Activated CD8-positive, alpha-beta memory T cell treated with anti-CD3 and anti-CD28 coated beads, Interleukin-2, amount 50 U/mL, for 48 hours (primary cell): ENCODE data around the gene MAP2K5.

Source experiments
- DNase-seq: peaks from one replicate; pipeline ENCODE4 v3.0.0-alpha.2; 2020

Gene MAP2K5

DNA sequence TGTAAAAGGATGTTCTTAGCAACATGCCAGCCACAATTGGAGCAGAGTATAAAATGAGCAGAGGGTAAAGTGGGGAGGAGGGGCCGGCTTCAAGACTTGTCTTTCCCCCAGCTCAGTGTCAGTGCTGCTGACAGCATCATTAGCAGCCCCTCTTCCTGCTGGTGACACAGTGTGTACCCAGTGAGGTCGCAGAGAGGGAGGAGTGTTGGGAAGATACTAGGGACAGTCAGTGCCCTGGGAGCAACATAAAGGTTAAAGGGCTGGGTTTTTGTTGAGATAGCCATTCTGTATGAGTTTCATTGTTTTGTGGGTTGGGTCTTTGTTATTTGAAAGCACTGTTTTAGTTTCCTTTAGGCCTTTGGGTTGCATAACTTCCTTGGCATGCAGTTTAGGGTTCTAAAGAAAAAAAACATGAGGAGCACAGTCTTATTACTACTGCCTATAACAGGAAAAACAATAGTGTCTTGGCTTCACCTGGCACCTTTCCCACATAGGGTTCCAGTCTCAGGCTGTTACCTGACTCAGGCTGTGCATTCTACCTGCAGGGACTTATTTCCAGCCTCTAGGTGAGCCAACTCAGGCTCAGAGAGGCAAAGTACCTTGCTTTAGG is 188.7 kb downstream of the MAP2K5 start:
- DNase-seq: no peak

DNA sequence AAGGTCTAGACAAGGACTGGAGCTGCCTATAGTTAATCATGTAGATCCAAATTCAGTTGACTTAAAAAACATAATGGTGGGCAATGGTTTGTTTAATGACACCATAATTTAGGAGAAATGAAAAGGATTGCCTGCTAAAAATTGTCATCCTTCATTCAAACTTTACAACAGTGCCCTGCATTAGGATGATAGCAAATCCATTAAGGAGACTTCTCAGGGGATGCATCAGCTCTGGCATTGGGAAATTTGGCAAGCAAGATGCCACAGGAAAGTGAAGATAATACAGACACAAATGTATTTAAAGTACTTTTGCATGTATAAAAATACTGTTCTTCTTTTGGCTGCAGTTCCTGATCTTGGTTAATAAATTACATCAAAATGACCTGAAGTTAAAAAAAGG is 189.7 kb downstream of the MAP2K5 start:
- no peak for DNase-seq

DNA sequence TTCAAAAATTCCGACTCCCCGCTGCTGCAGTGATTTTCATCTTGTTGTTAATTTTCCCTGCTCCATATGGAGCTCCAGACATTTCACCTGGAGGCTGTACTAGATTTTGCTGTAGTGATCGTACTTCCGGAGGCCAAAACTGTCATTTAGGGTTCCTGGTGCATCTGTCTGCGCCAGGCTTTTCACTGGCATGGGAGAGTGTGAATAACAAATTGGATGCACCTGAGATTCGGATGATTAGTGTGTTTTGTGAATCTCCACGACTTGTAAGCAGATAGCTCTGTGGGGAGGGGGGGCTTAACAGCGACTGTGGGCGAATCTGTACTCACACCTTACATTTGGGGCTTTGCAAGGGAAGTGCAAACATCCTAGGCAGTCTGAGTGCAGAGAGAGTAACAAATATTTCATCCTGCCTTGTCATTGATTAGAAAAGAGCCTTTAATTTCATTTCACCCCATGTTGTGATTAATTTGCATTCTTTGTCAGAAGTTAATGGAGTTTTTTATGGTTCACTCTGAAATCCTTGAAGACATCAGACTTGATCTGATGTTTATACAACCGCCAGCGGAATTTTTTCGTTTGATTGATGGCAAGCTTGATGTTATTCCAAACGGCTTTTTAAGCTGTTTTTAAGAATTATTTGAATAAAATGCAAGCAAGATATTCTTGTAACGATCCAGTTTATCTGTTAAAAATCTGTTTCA is 190.3 kb downstream of the MAP2K5 start:
- DNase-seq: no peak

DNA sequence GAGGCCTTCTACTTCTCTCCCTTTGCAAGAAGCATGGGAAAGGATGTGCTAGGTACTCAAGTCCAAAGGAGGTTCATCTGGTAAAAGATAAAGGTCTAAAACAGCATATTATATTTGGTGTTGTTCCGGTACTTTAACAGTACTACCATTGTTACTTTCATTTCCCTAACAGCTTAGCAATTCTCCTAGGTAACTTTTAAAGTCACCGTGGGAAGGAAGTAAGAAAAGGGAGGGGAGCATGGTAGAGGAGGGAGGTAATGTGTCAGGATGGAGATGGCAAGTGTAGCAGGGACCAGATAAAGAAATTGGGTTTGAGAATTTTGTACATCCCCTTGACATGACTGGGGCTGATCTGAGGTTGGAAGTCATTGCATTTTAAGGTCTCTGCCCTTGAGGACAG is 193.4 kb downstream of the MAP2K5 start:
- no peak for DNase-seq

DNA sequence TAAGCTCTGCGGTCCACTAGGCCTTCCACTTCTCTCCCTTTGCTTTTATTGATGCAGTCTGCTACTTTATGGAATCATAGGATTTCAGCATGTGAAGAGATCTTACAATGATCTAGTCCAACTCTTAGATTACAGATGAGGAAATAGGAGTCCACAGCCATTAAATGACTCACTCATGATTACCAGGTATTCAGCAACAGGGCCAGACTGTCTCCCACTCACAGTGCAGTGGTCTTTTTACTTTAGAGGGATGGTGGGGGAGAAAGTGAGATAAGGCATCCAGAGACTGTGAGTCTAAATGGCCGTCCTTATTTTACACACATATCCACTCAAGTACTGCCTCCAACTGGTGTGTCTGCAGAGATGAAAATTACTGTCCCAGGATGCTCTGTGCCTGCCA is 194.3 kb downstream of the MAP2K5 start:
- DNase-seq: no peak

DNA sequence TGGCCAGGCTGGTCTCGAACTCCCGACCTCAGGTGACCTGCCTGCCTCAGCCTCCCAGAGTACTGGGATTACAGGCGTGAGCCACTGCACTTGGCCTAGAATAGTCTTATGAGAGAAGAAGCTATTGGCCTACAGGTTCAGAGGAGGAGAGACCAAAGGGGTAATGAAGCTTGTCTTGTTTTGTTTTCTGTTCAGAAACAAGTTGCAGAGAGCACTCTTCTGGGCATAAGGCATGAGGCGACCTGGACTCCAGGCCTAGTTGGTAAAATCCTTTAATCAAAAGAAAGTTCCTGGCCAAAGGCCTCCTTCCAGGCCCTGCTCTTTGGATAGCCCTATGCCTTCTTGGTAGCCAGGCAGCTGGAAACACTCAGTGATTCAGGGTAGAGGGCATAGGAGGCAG is 195.6 kb downstream of the MAP2K5 start:
- DNase-seq: no peak

DNA sequence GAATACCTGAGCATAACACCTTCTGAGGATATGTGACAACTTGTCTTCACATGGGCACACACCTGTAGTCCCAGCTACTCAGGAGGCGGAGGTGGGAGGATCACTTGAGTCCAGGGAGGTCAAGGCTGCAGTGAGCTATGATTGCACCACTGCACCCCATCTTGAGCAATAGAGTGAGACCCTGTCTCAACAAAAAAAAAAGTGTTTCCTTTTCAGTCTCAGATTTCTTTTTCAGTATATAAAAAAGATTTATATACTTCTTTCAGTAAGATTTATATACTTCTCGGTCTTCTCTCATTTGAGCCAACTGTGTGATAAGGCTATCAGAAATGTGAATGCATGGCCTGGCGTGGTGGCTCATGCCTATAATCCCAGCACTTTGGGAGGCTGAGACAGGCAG is 197.9 kb downstream of the MAP2K5 start:
- DNase-seq: no peak

DNA sequence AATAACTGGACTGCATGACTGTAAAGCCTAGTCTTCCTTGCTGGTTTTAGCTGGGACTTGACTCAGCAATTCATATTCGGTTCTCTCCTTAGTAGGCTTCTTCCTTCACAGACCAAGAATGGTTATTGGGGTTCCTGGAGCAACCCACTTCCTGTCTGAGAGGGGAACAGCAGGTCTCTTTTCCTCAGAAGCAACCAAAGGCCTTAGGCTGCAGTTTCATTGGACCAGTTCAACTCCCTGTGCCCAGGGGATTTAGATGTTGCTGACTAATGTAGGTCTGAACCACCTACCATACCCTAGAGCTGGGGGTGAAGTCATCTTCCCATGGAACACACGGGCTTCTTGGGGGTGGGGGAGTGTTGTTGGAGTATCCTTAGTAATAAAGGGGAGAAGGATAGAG is 198.8 kb downstream of the MAP2K5 start:
- no peak for DNase-seq

DNA sequence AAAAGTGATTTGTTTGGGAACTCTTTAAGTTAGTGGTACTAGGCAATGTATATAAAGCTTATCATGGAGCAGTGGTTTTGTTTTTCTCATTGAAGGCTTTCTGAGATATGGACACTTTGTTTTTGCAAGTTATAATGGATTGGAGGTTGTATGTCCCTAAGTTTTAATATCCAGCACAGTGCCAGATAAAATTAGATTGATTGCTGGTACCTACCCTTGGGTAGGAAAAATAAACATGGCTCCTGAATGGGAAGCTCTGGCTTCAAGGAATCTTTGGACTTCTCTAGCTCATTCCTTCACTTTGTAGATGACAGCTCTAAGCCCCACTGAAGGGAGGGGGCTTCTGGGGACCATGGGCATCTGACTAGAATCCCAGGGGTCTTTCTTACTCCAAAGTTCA is 201.1 kb downstream of the MAP2K5 start:
- no peak for DNase-seq

DNA sequence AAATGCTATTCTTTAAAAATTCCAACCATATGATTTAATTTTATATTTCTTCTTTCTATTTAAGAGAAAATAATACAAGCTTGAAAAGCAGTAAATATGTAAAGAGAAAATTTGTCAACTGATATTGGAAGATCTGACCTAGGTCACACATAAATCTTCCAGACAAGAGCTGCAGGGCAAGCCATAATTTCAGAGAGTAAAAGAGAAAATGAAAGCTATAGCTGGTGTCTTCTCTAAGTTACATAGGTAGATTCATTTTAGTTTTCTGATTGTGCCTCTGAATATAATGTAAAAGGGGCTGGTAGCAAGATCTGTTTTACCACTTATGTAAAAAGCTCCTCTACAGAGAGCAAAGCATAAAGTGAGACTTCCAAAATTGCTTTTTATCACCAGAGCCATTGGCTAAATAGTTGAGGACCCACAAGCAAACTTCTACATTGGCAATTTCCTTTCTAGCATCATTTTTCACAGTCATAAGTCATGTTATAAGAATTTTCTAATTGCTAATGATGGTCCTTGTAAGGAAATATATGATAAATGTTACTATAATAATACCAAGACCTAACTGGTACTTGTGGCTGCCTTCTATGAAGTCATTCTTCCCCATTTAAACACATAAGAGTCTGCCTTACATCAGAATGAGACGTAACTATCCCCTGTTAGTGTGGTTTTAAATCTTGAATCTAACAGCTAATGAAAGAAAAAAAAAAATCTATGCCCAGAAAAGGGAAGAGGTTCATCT is 202.0 kb downstream of the MAP2K5 start:
- DNase-seq: no peak

DNA sequence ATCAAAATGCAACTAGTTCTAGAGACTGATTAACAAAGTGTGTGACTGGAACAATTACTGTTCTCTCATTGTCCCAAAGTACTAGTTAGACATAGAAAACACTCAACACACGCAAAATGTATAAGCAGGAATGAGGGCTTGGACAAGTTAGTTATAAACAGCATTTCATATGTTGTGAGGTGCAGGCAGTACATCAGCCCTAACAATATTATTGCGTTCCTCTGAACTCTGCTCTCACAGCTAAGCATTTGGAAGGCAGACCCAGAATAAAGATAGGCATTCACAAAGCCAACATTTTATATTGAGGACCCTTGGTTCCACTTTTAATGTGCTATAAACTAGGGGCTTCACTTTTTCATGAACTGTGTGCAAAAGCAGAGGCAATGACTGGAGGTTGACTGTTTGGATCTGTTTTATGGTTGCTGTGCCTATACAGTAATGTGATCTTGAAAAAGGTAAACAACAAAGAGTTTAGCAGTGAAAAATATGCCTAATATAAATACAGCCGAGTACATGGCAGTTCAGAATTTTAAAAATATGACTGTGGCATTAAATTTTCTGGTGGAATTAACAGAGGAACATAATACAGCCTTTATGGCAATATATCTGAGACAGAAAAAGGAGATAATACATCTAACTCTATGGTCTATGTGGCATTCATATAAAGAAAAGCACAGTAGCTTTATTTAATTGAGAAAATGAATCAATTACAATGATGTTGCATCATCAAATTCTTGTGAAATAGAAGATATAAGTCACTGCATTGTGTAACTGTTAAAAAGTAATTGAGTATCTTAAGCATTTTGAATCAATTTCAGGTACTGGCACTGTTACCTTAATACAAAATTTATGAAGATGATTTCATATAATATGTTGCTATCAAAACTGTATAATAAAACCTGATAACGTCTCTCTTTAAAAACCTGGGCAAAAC is 202.8 kb downstream of the MAP2K5 start:
- no peak for DNase-seq

DNA sequence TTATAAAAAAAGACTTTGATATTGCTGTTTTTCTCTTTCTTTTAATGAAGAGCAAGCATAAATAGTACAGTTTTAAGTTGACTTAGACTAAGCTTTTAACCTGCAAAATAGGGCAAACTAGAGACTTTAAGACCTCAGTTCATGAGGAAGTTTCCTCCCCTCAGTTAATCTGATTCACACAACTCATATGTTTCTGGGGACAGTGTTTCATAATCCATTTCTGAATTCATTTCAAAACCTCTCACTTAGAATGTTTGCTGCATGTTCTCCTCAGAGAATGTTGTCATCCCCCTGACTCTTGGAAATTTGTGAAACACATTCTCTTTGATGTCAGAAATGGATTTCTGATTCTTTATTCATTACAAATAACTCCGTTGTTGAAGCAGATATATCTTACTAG is 203.5 kb downstream of the MAP2K5 start:
- no peak for DNase-seq

DNA sequence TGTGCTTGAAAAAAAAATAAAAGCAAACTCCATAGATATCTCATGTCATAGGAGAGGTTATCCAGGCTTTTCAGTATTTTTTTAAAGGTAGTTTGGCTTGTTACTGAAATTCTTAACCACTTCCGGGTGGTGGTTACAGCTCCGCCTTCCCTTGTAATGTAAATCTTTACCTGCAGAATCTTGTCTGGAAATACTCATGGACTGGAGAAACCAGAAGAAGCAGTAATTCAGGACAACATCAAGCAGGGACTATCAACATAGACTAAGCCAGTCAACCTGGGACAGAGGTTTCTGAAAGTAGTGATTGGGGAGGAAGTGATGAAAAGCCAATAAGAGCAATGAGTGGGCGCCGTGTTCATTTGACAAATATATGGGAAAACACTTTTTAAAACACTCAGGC is 203.9 kb downstream of the MAP2K5 start:
- DNase-seq: no peak

DNA sequence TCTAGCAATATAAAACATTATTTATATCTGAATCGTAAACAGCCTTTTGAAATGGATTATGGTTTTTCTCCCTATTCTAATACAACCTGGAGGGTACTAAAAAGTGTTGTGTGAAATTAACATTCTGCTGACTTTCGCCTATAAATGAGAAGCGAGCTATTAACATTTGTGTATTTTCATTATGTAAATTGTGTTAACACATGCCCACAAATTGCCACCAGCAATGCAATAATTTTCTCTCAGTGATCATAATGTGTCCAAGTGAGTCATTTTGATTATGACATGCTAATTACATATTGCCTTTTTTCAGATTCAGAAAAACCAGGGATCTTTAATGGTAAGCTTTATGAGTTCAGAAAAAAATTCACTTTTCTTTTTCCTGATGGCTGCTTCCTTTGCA is 205.4 kb downstream of the MAP2K5 start:
- no peak for DNase-seq

DNA sequence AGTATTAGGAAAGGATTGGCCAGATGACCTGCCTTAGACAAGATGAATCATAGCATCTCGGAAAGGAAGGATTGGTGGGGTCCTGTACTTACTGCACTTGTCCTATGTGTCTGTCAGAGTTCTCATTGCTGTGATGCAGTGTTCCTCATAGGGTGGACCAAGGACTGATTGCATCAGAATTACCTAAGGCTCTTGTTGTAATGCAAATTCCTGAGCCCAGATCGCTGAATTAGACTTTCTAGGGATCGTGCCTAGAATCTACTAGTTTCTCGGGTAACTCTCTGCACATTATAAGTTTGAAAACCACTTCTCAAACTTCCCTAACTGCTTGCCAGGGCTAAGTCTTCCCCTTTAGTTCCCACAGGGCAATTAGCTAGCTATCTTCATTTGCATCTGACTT is 207.9 kb downstream of the MAP2K5 start:
- DNase-seq: no peak

DNA sequence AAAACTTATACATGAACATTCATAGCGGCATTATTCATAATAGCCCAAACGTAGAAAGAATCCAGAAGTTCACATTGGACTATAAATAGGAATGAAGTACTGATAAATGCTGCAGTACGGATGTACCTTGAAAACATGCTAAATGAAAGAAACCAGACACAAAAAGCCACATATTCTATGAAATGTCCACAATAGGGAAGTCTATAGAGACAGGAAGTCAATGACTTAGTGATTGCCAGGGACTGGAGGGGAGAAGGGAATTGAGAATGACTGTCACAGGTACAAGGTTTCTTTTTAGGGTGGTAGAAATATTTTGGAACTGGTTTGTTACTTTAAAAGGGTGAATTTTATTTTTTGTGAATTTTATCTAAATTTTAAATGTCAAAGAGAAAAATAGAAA is 211.4 kb downstream of the MAP2K5 start:
- no peak for DNase-seq

DNA sequence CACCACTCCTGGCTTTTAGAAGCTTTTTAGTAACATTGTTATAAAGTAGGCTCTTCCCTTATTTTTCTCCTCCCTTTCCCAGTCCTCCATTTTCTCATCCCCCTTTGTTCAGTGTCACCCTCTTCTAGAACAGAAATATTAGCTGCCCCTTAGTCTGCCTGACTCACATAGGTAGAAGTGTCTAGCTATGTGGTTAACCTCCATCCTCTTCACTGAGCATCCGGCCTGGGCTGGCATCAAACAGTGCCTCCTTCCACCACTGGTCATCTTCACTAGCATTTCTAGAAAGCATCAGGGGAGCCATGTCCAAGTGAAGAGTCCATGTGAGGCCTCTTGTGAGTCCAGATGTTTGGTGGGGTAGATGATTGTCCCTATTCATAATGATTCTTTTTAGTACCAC is 212.8 kb downstream of the MAP2K5 start:
- no peak for DNase-seq

DNA sequence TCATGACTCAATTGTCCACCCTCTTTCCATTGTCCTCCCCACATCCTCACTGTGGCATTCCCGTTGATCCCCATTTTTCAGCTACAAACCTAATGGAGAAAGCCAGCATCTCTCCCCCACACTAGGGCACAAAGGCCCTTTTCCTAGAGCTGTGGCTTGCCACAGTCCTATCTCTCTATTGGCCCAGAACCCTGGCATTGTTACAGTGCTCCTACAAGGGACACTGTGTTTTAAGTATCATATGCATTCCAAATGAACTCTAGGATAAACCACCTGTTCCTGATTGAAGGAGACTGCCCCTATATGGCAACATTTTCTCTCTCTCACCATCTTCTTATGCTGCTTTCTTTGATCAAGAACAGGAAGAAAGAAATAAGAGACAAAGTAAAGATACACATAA is 213.4 kb downstream of the MAP2K5 start:
- no peak for DNase-seq

DNA sequence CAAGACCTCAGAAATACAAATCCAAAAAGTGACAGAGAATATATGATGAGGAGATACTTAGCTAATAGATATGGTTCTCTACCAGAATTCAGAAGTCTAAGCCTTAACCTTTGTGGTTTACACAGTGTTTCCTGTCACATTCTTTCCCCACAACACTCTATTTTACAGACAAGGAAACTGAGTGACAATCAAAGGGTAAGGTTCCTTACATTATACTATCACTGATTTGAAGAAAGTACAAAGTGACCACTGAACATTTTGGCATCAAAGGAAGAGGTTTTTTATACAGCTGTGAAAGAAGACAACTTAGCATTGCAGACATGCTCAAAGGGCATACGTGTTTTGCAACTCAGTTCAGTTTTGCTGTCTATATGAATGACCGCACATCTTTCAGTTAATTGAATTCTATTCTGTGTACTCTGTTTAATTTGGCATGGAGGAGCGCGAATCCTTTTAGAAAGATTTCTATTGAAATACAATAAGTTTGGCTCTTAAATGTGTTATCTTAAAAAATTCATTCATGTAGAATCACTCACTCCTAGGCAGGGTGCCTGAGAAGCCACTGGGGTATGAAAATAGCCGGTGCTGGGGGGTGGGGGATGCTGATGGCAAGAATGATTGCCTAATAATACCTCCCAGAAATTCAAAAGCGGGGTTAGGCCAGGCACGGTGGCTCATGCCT is 216.3 kb downstream of the MAP2K5 start:
- DNase-seq: no peak

DNA sequence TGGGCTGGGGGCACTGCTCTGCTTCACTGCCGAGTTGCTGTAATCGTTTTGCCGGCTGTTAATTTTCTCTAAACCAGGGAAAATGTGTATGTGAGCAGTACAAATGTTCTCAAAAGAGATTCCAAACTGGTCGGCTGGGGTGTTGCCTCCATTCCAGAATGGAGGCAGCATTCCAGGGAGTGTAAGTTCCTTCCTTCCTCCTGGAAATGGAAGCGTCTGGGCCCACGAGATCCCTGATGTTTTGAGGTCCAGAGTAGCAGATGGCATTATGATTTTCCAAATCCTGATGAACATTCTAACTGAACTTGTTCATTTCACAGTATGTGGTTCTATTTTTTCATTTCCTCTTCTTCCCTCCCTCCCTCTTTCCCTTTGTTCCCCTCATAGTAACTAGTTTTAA is 218.4 kb downstream of the MAP2K5 start:
- no peak for DNase-seq

DNA sequence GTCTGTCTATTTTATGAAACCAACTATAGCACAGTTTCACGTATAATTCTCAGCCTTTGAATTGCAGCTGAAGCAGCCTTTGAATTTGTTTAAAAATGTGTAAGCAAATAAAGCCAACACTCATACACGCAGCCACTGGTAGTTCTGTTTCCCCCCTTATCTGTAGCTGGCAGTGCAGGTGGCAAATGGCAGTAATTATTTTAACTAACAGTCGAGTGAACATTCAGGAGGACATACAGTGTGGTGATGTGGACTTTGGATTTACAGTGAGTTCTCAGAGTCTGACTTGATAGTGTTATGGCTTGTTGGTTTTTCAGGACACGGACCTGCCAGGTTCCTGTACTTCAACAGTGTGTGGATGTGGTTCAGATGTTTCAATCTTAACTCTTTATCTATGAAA is 218.8 kb downstream of the MAP2K5 start:
- no peak for DNase-seq

DNA sequence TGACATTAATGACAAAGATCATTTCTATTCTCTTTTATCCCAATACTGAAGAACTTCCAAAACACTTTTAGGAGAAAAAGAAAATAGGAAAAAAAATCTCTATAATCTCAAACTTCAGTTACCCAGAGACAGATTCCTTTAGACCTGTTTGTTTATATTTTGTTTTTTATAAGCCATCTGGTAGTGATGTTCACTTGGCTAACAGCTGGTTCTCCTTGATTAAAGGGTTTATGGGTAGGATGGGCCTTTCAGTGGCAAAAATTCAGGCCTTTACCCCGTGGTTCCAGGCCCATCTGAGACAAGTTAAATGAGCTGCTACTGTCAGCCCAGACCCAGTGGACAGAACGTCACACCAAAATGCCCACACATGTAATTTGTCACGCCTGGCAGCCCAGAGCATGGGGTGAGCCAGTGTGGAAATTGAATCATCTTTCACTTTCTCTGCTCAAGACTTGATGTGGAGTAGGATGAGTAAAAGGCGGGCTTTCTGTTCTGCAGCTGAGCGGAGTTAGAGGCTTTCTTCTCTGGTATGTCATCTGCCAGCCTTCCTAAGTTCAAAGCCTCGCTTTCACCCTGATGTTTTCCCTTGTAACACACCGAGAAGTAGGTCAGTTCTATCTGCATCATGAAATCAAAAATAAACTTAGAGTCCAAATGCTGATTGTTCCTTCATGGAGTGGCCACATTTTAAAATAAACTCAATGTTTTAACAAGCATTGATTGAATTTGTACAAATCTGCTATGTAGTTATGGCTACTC is 220.3 kb downstream of the MAP2K5 start:
- peak; percentile 73 for DNase-seq
